OCI-LY1 (cell line): ENCODE data around the gene HMHB1.

ENCODE experiments used
- CTCF ChIP-seq: fragments of 200-600 bp; sonication (generic), shearing (Covaris generic); IDR thresholded peaks from 2 replicates; pipeline ENCODE4 v1.5.1; 2017; ENCODE audit warnings: mild to moderate bottlenecking, antibody characterized with exemption, low read length, moderate library complexity, mixed read lengths
- EZH2 ChIP-seq: fragments of 200-600 bp; sonication (generic), shearing (Covaris generic); IDR thresholded peaks from 2 replicates; pipeline ENCODE4 v1.8.0; 2017; ENCODE audit warnings: borderline replicate concordance, mixed run types, mild to moderate bottlenecking, antibody characterized with exemption, low read length, moderate library complexity, mixed read lengths

GRCh38 chr5:143805861-143806260, 6.1 kb upstream of the HMHB1 start:
- TF ChIP-seq CTCF (no peak), EZH2 (no peak)
